Activated T-helper 2 cell treated with anti-CD3 and anti-CD28 coated beads, Interferon-gamma antibody, Interleukin-2, Interleukin-4, amounts not matched to agents 10 μg/mL and 5 μg/mL and 100 μg/mL, durations not matched to agents 14 hours and 24 hours and 36 hours (primary cell): ENCODE data around the gene IZUMO1. TPM values are rescaled to one million over a fixed set of nuclear protein-coding genes. Genes with fewer than 3 reads are reported as not detected.
A peak's percentile ranks its signal among the peaks of the same experiment; 100 is the strongest.
"Not testable (repeated sequence)": the region's sequence is repeated elsewhere in the genome, so short reads cannot be mapped to it uniquely, and the experiment has no call there.

ENCODE experiments used
- DNase-seq: peaks from one replicate; pipeline ENCODE4 v3.0.0; 2021; ENCODE audit warnings: low spot score
- H3K27ac Mint-ChIP-seq: one replicate; pipeline ENCODE4 v1.8.0; 2021; ENCODE audit warnings: mixed read lengths
- H3K27me3 Mint-ChIP-seq: one replicate; pipeline ENCODE4 v1.8.0; 2021; ENCODE audit warnings: low read depth, mixed read lengths
- H3K36me3 Mint-ChIP-seq: one replicate; pipeline ENCODE4 v1.8.0; 2021; ENCODE audit warnings: low read depth, mixed read lengths
- H3K4me1 Mint-ChIP-seq: one replicate; pipeline ENCODE4 v1.8.0; 2021; ENCODE audit warnings: low read depth, mixed read lengths
- H3K4me3 Mint-ChIP-seq: one replicate; pipeline ENCODE4 v1.8.0; 2021; ENCODE audit warnings: low read depth, mild to moderate bottlenecking, moderate library complexity, mixed read lengths
- H3K9me3 Mint-ChIP-seq: one replicate; pipeline ENCODE4 v1.8.0; 2021; ENCODE audit warnings: mixed read lengths
- intact Hi-C: fragments of 100-400 bp; cut with micrococcal nuclease; formaldehyde crosslinking; loops from one replicate; pipeline ENCODE4 v1.15.1; 2023
- total RNA-seq: library from RNA; stranded (reverse); gene quantifications from 2 replicates; pipeline ENCODE4 v1.2.3, GENCODE V29; 2022

The IZUMO1 gene
- total RNA-seq, 1 donor from 2014 or later, result 0.21 TPM

DNA sequence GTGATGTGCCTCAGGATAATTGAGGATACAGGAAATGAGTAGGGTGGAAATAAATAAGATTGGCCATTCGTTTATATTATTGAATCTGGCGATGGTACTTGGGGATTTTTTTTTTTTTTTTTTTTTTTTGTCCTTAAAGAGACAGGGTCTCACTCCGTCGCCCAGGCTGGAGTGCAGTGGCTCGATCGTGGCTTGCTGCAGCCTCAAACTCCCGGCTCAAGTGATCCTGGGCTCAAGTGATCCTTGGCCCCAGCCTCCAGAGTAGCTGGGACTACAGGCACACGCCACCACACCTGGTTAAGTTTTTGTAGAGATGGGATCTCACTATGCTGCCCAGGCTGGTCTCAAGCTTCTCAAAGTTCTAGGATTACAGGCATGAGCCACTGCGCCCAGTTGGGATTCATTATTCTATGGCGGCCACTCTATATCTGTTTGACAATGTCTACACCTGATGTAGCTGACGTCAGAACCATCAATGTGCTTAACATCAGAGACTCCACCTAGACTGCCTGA is 24.5 kb downstream of the IZUMO1 start:
- Mint-ChIP-seq H3K4me3 (peak overlapping the region; percentile 8), H3K27ac (no peak overlapping the region), H3K4me1 (peaks cover 20% of the 10 kb centered on the region), H3K9me3 (peaks cover 23% of the 10 kb centered on the region), H3K36me3 (peaks cover 19% of the 10 kb centered on the region), H3K27me3 (no peaks in the 10 kb centered on the region)
- intact Hi-C loops, result loop anchor here (5.0 kb wide), 1 partner anchor 75 kb away; the partner anchor contains the start of gene CA11
- no peak for DNase-seq

DNA sequence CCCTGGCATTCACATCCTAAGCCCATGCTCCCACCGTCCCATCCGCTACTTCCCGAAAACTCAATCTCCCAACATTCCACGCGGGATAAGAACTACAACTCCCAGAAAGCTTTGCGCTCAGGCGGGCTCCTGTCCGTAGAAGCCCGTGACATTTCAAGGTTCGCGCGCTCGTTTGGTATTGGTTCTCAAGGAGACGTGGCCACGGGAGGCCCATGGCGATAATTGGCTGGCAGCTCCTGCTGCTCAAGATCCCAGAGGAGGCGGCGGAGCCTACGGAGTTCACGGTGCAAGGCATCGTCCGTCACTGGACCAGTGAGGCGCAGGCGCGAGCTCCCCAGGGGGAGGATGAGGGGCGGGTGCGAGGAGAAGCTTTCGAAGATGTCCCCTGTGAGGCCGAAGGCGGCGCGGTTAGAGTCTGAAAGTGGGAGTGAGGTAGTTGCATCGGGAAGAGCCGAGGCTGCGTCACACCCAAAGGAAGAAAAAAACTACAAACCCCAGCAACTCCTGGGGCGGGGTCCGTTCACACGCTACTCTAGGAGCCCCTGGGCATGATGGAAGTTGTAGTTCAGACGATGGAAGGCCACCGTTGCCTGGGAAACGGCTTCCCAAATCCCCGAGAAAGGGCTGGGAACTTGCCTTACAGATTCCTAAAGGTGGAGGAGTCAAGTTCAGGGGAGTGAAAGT is 26.0 kb downstream of the IZUMO1 start:
- intact Hi-C loops, result loop anchor here (5.0 kb wide), 1 partner anchor 73 kb away; the partner anchor contains the start of gene CA11
- Mint-ChIP-seq H3K4me1 (peaks cover 14% of the 10 kb centered on the region), H3K27me3 (no peaks in the 10 kb centered on the region), H3K9me3 (peaks cover 11% of the 10 kb centered on the region), H3K36me3 (peaks cover 10% of the 10 kb centered on the region), H3K4me3 (peak overlapping the region; percentile 91), H3K27ac (peak overlapping the region; percentile 98)
- peak; percentile 90 for DNase-seq

DNA sequence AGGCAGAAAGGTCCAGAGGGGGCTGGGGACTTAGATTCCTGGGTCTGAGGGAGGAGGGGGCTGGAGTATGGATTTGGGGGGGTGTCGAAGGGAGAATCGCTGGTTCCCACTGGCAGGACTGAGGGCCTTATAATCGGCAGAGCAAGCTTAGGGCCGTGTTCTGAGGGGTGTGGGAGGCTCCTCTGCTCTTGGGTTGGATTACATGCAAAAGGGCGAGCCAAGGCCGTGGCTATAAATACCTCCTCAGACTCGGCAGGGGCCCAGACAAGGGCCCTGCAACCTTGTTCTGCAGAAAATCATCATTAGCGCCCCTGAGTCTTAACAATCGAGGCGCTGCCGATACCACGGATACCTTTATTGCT is 26.5 kb downstream of the IZUMO1 start:
- DNase-seq, result no peak
- H3K4me3 Mint-ChIP-seq, result peak overlapping the region; percentile 91
- peak overlapping the region; percentile 98 for H3K27ac Mint-ChIP-seq
- peaks cover 7% of the 10 kb centered on the region for H3K9me3 Mint-ChIP-seq
- intact Hi-C loops, result loop anchor here (5.0 kb wide), 1 partner anchor 73 kb away; the partner anchor contains the start of gene CA11
- no peaks in the 10 kb centered on the region for H3K27me3 Mint-ChIP-seq
- peaks cover 6% of the 10 kb centered on the region for H3K36me3 Mint-ChIP-seq
- peaks cover 10% of the 10 kb centered on the region for H3K4me1 Mint-ChIP-seq

- DNase-seq, result no peak
- H3K4me3 Mint-ChIP-seq, result peak within 1 kb of the TSS; percentile 91
- H3K27me3 Mint-ChIP-seq, result no peaks in the 10 kb centered on the region
- H3K27ac Mint-ChIP-seq, result peak within 1 kb of the TSS; percentile 98
- intact Hi-C loops, result loop anchor here (5.0 kb wide), 1 partner anchor 72 kb away; the partner anchor contains the start of gene CA11
- peaks cover 7% of the 10 kb centered on the region for H3K4me1 Mint-ChIP-seq
- no peaks in the 10 kb centered on the region for H3K9me3 Mint-ChIP-seq
- no peaks in the 10 kb centered on the region for H3K36me3 Mint-ChIP-seq
These were observed 27.2 kb downstream of the IZUMO1 start, which contains the start of gene MAMSTR for GRCh38 chr19:48719263-48720171. Gene MAMSTR, minus strand, starts transcription at chr19:48719725. Its CDS starts 694 bp downstream, at chr19:48719031.

- no peaks in the 10 kb centered on the region for H3K27me3 Mint-ChIP-seq
- no peaks in the 10 kb centered on the region for H3K9me3 Mint-ChIP-seq
- DNase-seq, result no peak
- no peak overlapping the region for H3K27ac Mint-ChIP-seq
- intact Hi-C loops, result no loop called here
- H3K4me1 Mint-ChIP-seq, result peaks cover 9% of the 10 kb centered on the region
- H3K36me3 Mint-ChIP-seq, result no peaks in the 10 kb centered on the region
- no peak overlapping the region for H3K4me3 Mint-ChIP-seq
These were observed 27.9 kb downstream of the IZUMO1 start for GRCh38 chr19:48718711-48719231.

DNA sequence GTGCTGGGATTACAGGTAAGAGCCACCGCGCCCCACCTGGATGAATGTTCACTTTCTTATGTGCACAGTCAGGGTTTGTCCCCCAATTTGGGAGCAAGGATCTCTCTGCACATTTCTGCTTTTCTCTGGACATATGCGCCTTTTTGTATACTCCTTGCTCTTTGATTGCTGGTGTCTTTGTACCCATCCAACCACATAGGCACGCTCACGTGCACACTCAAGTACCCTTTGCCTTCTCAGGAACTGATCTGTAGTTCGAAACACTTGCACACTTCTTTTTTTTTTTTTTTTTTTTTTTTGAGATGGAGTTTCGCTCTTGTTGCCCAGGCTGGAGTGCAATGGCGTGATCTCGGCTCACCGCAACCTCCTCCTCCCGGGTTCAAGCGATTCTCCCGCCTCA is 28.6 kb downstream of the IZUMO1 start:
- H3K4me3 Mint-ChIP-seq, H3K9me3 Mint-ChIP-seq, H3K36me3 Mint-ChIP-seq, intact Hi-C loops, H3K27me3 Mint-ChIP-seq, DNase-seq, H3K27ac Mint-ChIP-seq: not testable (repeated sequence)
- H3K4me1 Mint-ChIP-seq, result peaks cover 10% of the 10 kb centered on the region

GRCh38 chr19:48716562-48717291 is 30.0 kb downstream of the IZUMO1 start:
- H3K36me3 Mint-ChIP-seq, result no peaks in the 10 kb centered on the region
- no peaks in the 10 kb centered on the region for H3K9me3 Mint-ChIP-seq
- peaks cover 8% of the 10 kb centered on the region for H3K4me1 Mint-ChIP-seq
- intact Hi-C loops, result no loop called here
- no peak for DNase-seq
- no peak overlapping the region for H3K27ac Mint-ChIP-seq
- no peaks in the 10 kb centered on the region for H3K27me3 Mint-ChIP-seq
- no peak overlapping the region for H3K4me3 Mint-ChIP-seq

DNA sequence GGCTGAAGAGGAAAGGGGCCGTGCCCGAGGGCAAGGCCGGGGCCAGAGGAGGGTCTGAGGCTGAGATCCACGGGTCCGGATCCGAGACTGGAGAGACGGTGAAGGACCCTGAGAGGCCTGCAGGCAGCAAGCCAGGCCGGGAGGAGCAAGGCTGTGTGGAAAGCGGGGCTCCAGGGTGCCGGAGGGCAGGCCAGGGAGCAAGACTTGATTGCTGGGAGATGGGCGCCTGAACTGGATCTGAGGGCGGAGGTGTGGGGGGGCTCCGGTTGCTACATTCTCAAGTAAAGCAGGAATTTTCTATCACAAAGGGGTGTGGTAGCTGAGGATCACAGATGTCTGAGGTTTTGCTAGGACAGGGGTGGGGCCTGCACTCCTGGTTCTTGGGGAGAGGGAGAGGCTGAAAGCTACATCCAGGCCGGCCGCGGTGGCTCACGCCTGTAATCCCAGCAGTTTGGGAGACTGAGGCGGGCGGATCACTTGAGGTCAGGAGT is 31.0 kb downstream of the IZUMO1 start:
- no peaks in the 10 kb centered on the region for H3K27me3 Mint-ChIP-seq
- H3K9me3 Mint-ChIP-seq, result no peaks in the 10 kb centered on the region
- no peak overlapping the region for H3K4me3 Mint-ChIP-seq
- peaks cover 6% of the 10 kb centered on the region for H3K4me1 Mint-ChIP-seq
- intact Hi-C loops, result loop anchor here (2.0 kb wide), 1 partner anchor 55 kb away; no protein-coding TSS in a partner anchor
- DNase-seq, result no peak
- no peaks in the 10 kb centered on the region for H3K36me3 Mint-ChIP-seq
- no peak overlapping the region for H3K27ac Mint-ChIP-seq

- H3K4me3 Mint-ChIP-seq, result peak overlapping the region; percentile 77
- no peak for DNase-seq
- H3K4me1 Mint-ChIP-seq, result peaks cover 6% of the 10 kb centered on the region
- H3K9me3 Mint-ChIP-seq, result no peaks in the 10 kb centered on the region
- intact Hi-C loops, result loop anchor here (1.0 to 2.0 kb wide), 2 partner anchors 23 to 54 kb away; no protein-coding TSS in a partner anchor
- H3K36me3 Mint-ChIP-seq, result no peaks in the 10 kb centered on the region
- peak overlapping the region; percentile 68 for H3K27ac Mint-ChIP-seq
- no peaks in the 10 kb centered on the region for H3K27me3 Mint-ChIP-seq
These were observed 31.7 kb downstream of the IZUMO1 start for GRCh38 chr19:48714759-48715675.

- intact Hi-C loops, result loop anchor here (1.0 to 2.0 kb wide), 2 partner anchors 24 to 53 kb away; no protein-coding TSS in a partner anchor
- H3K27me3 Mint-ChIP-seq, result no peaks in the 10 kb centered on the region
- peak overlapping the region; percentile 68 for H3K27ac Mint-ChIP-seq
- no peaks in the 10 kb centered on the region for H3K36me3 Mint-ChIP-seq
- peak; percentile 99 for DNase-seq
- no peaks in the 10 kb centered on the region for H3K9me3 Mint-ChIP-seq
- peak overlapping the region; percentile 77 for H3K4me3 Mint-ChIP-seq
- peaks cover 6% of the 10 kb centered on the region for H3K4me1 Mint-ChIP-seq
These were observed 32.6 kb downstream of the IZUMO1 start for GRCh38 chr19:48713864-48714755.
